Activated naive CD8-positive, alpha-beta T cell treated with anti-CD3 and anti-CD28 coated beads, Interleukin-2, amount 10 ng/mL, durations not matched to agents 7 days and 5 days (primary cell): Measurements from ENCODE around the gene LECT2. TPM values are rescaled to one million over a fixed set of nuclear protein-coding genes. Genes with fewer than 3 reads are reported as not detected.

Experiments
- ATAC-seq: fragments of 150-1000 bp; cut with Tn5 transposase; one replicate; pipeline ENCODE4 v1.10.0; 2021; ENCODE audit warnings: low read depth, moderate library complexity
- POLR2A ChIA-PET: fragments of 350-600 bp; sonication (Branson Sonifier 250); formaldehyde crosslinking; loops from one replicate; lab custom pipeline; 2021; ENCODE audit warnings: antibody characterized with exemption; lab: Charles Lee
- DNase-seq: peaks from one replicate; pipeline ENCODE4 v3.0.0; 2021
- H3K27ac Mint-ChIP-seq: one replicate; pipeline ENCODE4 v1.8.0; 2022; ENCODE audit warnings: mild to moderate bottlenecking, mixed read lengths
- H3K27me3 Mint-ChIP-seq: one replicate; pipeline ENCODE4 v1.8.0; 2022; ENCODE audit warnings: mild to moderate bottlenecking, moderate library complexity, mixed read lengths
- H3K36me3 Mint-ChIP-seq: one replicate; pipeline ENCODE4 v1.8.0; 2021; ENCODE audit warnings: mild to moderate bottlenecking, mixed read lengths
- H3K4me1 Mint-ChIP-seq: one replicate; pipeline ENCODE4 v1.8.0; 2021; ENCODE audit warnings: mixed read lengths
- H3K4me3 Mint-ChIP-seq: one replicate; pipeline ENCODE4 v1.8.0; 2022; ENCODE audit warnings: mild to moderate bottlenecking, moderate library complexity, mixed read lengths
- H3K9me3 Mint-ChIP-seq: one replicate; pipeline ENCODE4 v1.8.0; 2021; ENCODE audit warnings: mixed read lengths
- total RNA-seq, 2 experiments: library from RNA; stranded (reverse); gene quantifications; one replicate each; pipeline ENCODE4 v1.2.3, GENCODE V29; 2021

The LECT2 gene
- total RNA-seq, result not detected

DNA sequence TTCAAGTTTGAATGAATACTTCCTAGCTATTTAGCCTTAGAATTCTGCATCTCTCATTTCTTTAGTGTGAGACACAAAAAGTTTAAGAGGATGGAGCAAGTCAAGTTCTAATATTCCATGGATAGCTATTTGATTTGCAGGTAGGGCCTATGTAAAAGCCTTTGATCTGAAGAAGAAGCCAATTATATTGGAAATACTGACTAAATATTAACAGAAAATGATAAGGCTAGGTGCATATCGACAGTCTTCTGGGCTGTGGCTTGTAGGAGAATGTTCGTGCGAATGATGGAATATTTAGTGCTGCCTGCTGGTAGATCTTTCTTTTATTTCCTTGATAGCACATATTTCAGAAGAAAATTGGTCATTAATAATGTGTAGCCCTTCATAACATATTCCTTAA is at the start of gene LECT2:
Gene LECT2, minus strand, starts transcription at position 85 of the 400 bp plus-strand sequence. CDS start 150 bp downstream, outside the sequence.
- Mint-ChIP-seq H3K9me3 (no peaks in the 10 kb centered on the region), H3K27me3 (peaks cover 6% of the 10 kb centered on the region), H3K4me1 (no peaks in the 10 kb centered on the region), H3K27ac (no peak within 1 kb of the TSS), H3K36me3 (no peaks in the 10 kb centered on the region), H3K4me3 (no peak within 1 kb of the TSS)
- DNase-seq, result no peak
- no peak for ATAC-seq
- POLR2A ChIA-PET, result no interaction called here

GRCh38 chr5:136004436-136004835 is 49.7 kb upstream of the LECT2 start:
- Mint-ChIP-seq H3K36me3 (no peaks in the 10 kb centered on the region), H3K9me3 (no peaks in the 10 kb centered on the region), H3K27me3 (peaks cover 2% of the 10 kb centered on the region), H3K4me3 (no peak overlapping the region), H3K27ac (no peak overlapping the region), H3K4me1 (no peaks in the 10 kb centered on the region)
- DNase-seq (no peak), ATAC-seq (no peak)
- POLR2A ChIA-PET, result no interaction called here

DNA sequence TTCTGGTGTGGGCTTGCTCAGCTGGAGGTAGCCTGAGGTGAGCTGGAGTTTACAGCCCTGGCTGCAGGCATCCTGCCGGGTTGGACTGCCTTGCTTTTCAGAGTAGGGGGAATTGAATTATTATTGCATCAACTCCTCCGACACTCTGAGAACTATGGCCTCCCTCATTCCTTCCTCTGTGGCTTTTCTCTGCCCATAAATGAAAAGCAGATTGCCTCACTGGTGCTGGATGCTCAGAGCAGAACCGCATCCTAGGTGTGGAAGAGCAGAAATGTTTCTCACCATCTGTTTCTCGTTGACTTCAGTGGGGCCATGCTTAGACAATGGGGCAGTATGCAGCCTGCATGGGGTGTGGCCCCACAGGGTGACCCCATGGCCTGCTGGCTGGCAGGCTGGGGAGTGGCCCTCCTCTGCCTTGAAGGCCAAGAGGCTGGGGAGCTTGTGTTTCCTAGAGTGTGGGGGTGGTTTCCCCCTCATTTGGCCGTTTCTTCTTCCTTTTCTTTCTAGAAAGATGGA is 46.7 kb upstream of the LECT2 start:
- peaks cover 7% of the 10 kb centered on the region for H3K27me3 Mint-ChIP-seq
- POLR2A ChIA-PET, result no interaction called here
- no peaks in the 10 kb centered on the region for H3K4me1 Mint-ChIP-seq
- DNase-seq (no peak), ATAC-seq (no peak)
- no peaks in the 10 kb centered on the region for H3K9me3 Mint-ChIP-seq
- H3K27ac Mint-ChIP-seq, result no peak overlapping the region
- H3K4me3 Mint-ChIP-seq, result no peak overlapping the region
- no peaks in the 10 kb centered on the region for H3K36me3 Mint-ChIP-seq

DNA sequence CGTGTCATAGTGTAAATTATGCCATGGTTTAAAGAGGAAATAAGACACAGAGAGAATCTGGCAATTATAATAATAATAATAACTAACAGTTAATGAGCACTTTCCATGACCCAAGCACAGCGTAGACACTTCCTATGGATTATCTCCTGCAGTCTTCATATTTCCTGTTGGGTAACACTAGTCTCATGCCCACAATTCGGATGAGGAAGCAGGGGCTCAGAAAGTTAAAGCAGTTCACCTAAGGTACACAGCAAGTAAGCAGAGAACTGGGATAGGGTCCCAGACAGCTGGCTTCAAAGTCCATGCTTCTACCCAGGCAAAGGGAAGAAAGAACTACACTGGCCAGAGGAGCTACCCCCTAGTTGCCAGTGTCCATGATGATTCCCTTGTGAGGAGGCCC is 46.1 kb upstream of the LECT2 start:
- ATAC-seq (no peak), DNase-seq (no peak)
- Mint-ChIP-seq H3K4me3 (no peak overlapping the region), H3K4me1 (no peaks in the 10 kb centered on the region), H3K36me3 (no peaks in the 10 kb centered on the region), H3K27me3 (peaks cover 7% of the 10 kb centered on the region), H3K27ac (no peak overlapping the region), H3K9me3 (no peaks in the 10 kb centered on the region)
- POLR2A ChIA-PET, result no interaction called here

DNA sequence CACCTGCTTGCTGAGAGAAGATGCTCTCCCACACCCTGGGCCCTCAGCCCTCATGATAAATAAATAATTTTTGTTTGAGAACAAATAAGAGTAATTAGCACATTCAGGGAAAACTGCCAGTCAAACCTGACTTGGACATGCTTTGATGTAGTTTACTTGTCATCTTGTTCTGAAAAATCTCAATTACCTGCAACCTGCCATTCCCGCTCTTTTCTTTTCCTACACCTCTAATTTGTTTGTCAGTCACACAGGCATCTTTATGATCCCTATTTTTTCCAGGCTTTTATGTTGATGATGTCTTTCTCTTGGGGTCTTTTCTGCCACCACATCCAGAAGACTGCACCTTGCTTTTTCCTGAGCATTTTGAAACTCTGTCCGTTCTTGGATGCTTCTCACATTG is 45.4 kb upstream of the LECT2 start:
- POLR2A ChIA-PET, result no interaction called here
- DNase-seq (no peak), ATAC-seq (no peak)
- Mint-ChIP-seq H3K36me3 (no peaks in the 10 kb centered on the region), H3K27me3 (peaks cover 7% of the 10 kb centered on the region), H3K4me1 (no peaks in the 10 kb centered on the region), H3K9me3 (no peaks in the 10 kb centered on the region), H3K27ac (no peak overlapping the region), H3K4me3 (no peak overlapping the region)

- no peak overlapping the region for H3K4me3 Mint-ChIP-seq
- H3K36me3 Mint-ChIP-seq, result no peaks in the 10 kb centered on the region
- H3K4me1 Mint-ChIP-seq, result no peaks in the 10 kb centered on the region
- POLR2A ChIA-PET, result no interaction called here
- DNase-seq (no peak), ATAC-seq (no peak)
- peaks cover 7% of the 10 kb centered on the region for H3K27me3 Mint-ChIP-seq
- H3K27ac Mint-ChIP-seq, result no peak overlapping the region
- H3K9me3 Mint-ChIP-seq, result no peaks in the 10 kb centered on the region
Observed at GRCh38 chr5:135999406-136000139, 44.8 kb upstream of the LECT2 start.

- Mint-ChIP-seq H3K4me3 (no peak overlapping the region), H3K36me3 (no peaks in the 10 kb centered on the region), H3K27me3 (peaks cover 7% of the 10 kb centered on the region), H3K4me1 (no peaks in the 10 kb centered on the region), H3K27ac (no peak overlapping the region), H3K9me3 (no peaks in the 10 kb centered on the region)
- DNase-seq (no peak), ATAC-seq (no peak)
- POLR2A ChIA-PET, result no interaction called here
Observed at GRCh38 chr5:135998889-135999288, 44.1 kb upstream of the LECT2 start.

DNA sequence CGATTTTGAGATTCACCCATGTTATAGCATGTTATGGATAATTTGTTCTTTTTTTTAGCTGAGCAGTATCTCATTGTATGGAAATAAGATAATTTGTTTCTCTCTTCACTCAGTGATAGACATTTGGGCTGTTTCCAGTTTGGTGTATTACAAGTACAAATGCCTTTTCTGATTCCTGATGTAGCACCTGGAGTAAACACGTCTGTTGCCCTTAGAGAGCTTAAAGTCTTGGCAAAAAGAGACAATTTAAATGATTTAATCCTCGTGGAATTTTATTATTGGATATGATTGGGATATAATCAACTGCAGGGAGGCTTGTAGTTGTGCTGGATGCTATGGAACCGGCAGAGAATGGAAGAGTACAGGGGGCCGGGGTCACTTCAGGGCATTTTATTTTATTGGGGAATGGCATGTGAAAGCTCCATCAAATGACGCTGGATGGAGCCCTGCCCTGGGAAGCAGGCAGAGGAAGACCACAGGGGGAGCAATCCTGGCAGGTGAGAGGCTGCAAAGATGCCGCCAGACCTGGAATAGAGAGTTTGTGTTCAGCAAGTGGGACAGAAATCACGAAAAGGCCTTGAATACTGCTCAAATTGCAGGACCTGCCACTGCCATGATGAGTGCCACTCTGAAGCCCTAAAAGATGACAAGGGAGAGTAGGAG is 43.0 kb upstream of the LECT2 start:
- Mint-ChIP-seq H3K9me3 (no peaks in the 10 kb centered on the region), H3K4me3 (no peak overlapping the region), H3K27me3 (peaks cover 7% of the 10 kb centered on the region), H3K4me1 (no peaks in the 10 kb centered on the region), H3K36me3 (no peaks in the 10 kb centered on the region), H3K27ac (no peak overlapping the region)
- DNase-seq, result no peak
- POLR2A ChIA-PET, result no interaction called here
- no peak for ATAC-seq

- no peaks in the 10 kb centered on the region for H3K4me1 Mint-ChIP-seq
- no peak overlapping the region for H3K4me3 Mint-ChIP-seq
- POLR2A ChIA-PET, result no interaction called here
Observed at GRCh38 chr5:135996611-135997010, 41.8 kb upstream of the LECT2 start.

DNA sequence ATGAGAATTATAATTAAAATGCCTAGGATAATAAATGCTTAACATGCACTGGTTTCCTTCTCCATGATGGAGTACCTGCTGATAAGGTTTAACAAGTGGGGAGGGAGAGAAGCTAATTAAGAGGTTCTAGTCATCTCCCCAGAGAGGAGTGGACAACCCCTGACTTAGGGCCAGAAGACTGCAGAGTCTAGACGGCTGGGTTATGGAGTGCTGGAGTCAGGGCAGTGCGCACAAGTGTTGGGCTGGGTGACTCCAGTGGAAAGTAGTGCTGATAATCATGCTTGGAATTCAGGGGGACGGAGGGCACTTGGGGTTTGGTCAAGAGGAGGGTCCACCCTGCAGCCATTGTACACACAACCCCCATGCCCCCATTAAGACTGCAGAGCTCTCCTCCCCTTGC is 41.2 kb upstream of the LECT2 start:
- DNase-seq, result no peak
- Mint-ChIP-seq H3K4me3 (no peak overlapping the region), H3K9me3 (no peaks in the 10 kb centered on the region), H3K4me1 (no peaks in the 10 kb centered on the region), H3K27me3 (peaks cover 7% of the 10 kb centered on the region), H3K36me3 (no peaks in the 10 kb centered on the region), H3K27ac (no peak overlapping the region)
- no peak for ATAC-seq
- POLR2A ChIA-PET, result no interaction called here

More at GRCh38 chr5:135996611-135997010, 41.8 kb upstream of the LECT2 start:
- H3K27ac Mint-ChIP-seq, result no peak overlapping the region
- peaks cover 7% of the 10 kb centered on the region for H3K27me3 Mint-ChIP-seq
- no peak for DNase-seq
- H3K36me3 Mint-ChIP-seq, result no peaks in the 10 kb centered on the region
- ATAC-seq, result no peak
- no peaks in the 10 kb centered on the region for H3K9me3 Mint-ChIP-seq

- POLR2A ChIA-PET, result no interaction called here
Observed at GRCh38 chr5:135993880-135994636, 39.3 kb upstream of the LECT2 start.

GRCh38 chr5:135993335-135993879 is 38.6 kb upstream of the LECT2 start:
- no peak for DNase-seq
- POLR2A ChIA-PET, result no interaction called here
- no peaks in the 10 kb centered on the region for H3K36me3 Mint-ChIP-seq
- H3K4me1 Mint-ChIP-seq, result no peaks in the 10 kb centered on the region
- H3K4me3 Mint-ChIP-seq, result no peak overlapping the region
- peaks cover 11% of the 10 kb centered on the region for H3K27me3 Mint-ChIP-seq
- no peaks in the 10 kb centered on the region for H3K9me3 Mint-ChIP-seq
- ATAC-seq, result no peak
- no peak overlapping the region for H3K27ac Mint-ChIP-seq

More at GRCh38 chr5:135993880-135994636, 39.3 kb upstream of the LECT2 start:
- Mint-ChIP-seq H3K4me1 (no peaks in the 10 kb centered on the region), H3K36me3 (no peaks in the 10 kb centered on the region), H3K9me3 (no peaks in the 10 kb centered on the region), H3K4me3 (no peak overlapping the region), H3K27me3 (peaks cover 11% of the 10 kb centered on the region), H3K27ac (no peak overlapping the region)
- DNase-seq, result no peak
- ATAC-seq, result no peak

- Mint-ChIP-seq H3K36me3 (no peaks in the 10 kb centered on the region), H3K4me3 (no peak overlapping the region), H3K4me1 (no peaks in the 10 kb centered on the region), H3K27me3 (peaks cover 12% of the 10 kb centered on the region), H3K9me3 (no peaks in the 10 kb centered on the region), H3K27ac (no peak overlapping the region)
- ATAC-seq (no peak), DNase-seq (no peak)
- POLR2A ChIA-PET, result no interaction called here
Observed at GRCh38 chr5:135991429-135991828, 36.6 kb upstream of the LECT2 start.
